HG03064 (cell line): ENCODE measurements around the gene RMI2.
"Not testable (repeated sequence)": the region's sequence is repeated elsewhere in the genome, so short reads cannot be mapped to it uniquely, and the experiment has no call there.

Experiments
- ATAC-seq: cut with Tn5 transposase; IDR thresholded peaks from one replicate; pipeline ENCODE4 v1.9.1; 2021; ENCODE audit warnings: low read depth; ENCODE audit not compliant: unreplicated experiment

Gene RMI2

DNA sequence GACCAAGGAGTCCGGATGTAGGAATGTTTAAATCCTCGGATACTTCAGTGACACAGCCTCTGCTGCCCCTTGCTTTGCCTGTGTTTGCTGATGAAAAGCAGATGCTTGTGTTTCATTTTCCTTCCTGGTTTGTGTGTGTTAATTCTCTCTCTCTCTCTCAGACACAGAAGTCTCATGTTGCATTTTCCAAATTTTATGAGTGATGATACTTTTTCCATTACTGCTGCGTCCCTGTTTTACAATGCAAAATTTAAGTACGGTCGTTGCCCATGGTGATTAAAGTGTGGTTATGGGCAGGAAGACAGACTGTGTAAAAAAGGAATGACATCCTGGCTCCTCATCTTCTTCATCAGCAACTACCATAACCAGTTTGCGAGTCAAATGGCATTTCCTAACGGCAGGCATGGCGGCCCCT is 5.7 kb downstream of the RMI2 start:
- ATAC-seq, result no peak

DNA sequence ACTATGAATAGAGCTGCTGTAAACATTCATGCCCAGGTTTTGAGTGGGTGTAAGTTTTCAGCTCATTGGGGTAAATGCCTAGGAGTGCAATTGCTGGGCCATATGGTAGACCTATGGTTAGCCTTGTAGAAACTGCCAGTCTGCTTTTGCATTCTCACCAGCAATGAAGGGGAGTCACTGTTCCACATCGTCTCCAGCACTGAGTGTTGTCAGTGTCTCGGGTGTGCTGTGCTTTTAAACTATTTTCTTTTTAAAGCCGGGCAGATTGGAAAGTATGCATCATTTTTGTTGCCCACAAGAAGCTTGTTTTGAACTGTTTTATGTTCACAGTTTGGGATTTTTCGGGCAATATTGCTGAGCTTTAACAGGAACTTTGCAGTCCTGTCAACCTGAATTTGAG is 7.9 kb downstream of the RMI2 start:
- ATAC-seq, result no peak

DNA sequence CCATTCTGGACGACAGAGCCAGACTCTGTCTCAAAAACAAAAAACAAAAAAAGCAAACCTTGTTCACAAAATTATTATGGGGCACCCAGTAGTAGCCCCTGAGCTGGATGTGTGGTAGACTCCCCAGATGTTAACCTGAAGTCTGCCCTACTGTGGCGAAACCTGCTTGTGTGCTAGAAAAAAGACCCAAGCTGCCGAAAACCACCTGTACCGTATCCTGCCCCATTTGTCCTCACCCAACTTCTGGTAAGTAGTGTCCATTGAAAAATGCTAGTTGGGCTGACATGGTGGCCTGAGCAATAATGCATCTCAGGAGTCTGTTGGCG is 9.1 kb downstream of the RMI2 start:
- ATAC-seq, result peak; percentile 46

DNA sequence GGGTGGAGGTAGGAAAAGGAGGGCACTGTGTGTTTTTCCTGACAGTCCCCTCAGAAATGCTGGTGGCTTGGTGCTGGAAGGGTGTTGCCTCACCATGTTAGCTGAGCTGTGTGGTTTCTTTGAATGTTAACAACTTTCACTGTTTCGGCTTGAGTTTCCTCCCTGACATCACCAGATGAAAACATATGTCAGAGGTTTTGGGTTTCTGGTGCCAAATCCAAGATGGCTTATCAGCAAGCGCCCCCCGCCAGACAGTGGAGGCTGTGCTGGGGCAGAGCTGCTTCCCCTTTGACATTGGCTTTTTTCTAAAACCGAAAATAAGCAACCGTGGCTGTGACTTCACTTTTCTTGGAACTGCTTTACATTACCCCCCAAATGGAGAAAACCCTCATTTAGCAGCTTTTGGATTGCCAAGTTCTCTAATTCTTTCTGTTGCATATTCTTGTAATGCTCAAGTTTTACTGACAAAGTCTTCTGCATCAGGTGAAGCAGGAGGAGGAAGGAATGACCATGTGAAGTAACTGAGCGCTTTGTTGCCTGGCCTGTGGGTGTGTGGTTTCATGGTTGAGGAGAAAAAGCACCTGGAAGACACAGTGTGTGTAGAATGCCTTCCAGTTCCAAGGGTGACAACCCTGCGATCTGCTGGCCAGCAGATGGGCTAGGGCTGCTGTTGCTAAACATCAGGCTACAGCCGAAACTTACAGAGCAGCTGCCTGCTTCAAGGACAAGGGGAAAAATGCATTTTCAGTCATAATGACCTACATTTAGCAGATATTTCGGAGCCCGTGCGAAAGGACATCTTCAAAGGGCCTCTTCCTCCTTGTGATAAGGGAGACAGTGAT is 9.7 kb downstream of the RMI2 start:
- ATAC-seq, result peak; percentile 66

DNA sequence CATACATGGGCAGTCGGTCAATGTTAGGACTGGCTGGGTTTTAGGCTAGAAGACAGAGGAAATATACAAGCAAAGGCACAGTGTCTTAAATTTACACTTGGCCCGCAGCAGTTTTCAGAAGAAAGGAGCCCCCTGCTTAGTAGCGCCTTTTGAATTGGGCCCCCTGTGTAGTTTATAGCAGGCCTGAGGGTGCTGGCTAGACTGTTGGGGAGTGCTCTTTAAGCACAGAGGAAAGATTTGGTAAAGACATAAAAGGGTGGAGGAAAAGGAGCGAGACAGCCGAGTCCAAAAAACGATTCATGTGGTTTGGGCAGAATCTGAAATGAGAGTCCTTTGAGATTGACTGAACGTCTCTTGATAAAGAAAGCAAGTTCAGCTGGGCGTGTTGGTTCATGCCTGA is 10.6 kb downstream of the RMI2 start:
- no peak for ATAC-seq

DNA sequence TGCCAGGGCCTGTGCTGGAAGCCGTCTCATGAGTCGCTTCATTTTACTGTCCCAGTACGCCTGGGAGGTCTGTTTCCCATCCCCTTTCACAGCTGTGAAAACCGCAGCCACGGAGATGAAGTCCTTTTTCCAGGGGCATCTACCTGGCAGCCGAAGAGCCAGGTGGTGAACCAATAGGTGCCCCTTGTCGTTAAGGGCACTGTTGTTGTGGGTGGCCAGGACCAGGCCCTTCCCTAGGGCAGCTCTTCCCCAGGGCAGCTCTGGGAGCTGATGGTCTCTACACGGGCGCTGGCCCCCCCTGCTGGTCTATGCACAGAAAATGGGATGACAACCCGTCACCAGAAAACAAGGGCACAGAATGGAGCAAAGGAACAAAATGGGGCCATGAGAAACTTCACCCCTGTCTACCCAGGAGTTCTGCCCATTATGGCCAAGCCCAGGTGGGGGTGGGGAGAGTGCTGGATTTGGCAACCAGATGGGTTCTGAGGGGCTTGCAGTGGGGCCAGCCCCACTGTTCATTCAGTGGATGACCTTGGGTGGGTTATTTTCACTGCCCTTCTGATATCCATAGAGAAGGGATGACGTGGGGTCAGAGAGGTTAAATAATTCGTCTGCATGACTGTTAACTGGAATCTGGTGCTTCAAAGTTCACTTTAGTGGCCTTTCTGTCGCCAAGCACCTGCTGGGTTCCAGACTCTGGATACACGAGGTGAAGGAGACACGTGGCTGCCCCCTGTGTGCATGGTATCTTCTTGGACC is 11.5 kb downstream of the RMI2 start:
- no peak for ATAC-seq

DNA sequence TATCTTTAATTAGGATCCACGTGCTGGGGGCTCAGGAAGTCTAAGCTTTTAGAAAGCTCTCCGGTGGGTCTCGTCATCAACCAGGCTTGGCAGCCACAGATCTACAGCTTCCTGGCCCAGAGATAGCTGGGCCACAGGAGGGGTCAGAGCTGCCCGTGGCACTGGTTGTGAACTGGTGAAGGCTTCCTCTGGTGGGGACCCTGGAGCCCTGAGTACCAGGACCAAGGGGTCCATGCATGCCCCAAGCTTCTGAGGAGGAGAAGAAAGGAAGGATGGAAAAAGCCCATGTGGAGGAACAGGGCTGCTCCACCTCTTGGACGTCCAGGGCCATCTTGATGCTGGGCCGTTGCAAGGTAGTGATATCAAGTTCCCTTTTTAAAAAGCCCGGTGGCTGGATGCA is 13.3 kb downstream of the RMI2 start:
- no peak for ATAC-seq

DNA sequence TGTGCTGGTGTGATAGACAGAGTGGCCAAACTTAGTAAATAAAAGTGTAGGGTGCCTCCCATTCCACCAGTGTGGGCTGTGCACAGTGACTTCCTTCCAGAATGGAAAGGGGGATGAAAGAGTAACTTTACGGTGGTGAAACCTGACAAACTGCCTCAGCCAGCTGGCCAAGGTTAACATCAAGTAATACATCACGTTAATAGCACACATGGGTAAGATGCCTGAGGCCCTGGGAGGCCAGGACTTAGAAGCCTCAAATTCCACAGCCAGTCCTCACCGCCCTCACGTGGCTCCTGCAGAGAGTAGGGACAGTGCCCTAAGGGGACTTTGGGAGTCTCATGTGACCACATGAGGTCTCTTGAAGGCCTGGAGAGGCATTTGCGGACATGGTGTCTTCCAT is 14.1 kb downstream of the RMI2 start:
- no peak for ATAC-seq

DNA sequence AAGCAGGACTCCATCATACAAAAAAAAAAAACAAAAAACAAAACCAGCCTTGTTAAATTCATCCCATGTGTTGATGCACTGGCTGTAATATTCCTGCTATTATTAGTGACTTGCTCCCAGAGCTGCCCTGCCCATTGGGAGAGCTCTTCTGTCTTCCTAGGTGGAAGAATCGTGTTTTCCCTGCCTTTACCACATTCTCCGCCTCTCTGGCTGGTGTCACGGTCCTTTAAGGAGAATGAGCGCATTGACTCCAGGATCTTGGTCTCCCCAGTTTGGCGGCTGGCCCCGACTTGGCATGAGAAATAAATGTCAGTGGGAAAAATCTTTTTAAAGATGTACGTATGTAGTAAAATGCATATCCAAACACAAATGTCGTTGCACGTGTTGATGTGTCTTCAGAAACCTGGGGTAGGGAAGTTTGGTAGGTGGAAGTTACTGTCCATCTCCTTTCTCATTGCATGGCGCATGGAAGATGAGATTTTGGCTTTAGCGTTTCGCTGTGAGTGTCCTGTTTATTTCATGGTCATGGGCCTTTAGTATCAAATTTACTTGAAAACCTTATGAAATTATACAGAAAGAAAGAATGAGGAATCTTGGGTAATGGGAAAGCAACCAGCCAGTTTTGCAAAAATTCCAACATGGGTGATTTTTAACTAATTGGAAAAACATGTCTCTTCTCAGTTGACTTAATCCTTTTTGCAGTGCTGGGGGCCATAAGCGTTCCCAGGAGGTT is 15.5 kb downstream of the RMI2 start:
- ATAC-seq, result no peak

DNA sequence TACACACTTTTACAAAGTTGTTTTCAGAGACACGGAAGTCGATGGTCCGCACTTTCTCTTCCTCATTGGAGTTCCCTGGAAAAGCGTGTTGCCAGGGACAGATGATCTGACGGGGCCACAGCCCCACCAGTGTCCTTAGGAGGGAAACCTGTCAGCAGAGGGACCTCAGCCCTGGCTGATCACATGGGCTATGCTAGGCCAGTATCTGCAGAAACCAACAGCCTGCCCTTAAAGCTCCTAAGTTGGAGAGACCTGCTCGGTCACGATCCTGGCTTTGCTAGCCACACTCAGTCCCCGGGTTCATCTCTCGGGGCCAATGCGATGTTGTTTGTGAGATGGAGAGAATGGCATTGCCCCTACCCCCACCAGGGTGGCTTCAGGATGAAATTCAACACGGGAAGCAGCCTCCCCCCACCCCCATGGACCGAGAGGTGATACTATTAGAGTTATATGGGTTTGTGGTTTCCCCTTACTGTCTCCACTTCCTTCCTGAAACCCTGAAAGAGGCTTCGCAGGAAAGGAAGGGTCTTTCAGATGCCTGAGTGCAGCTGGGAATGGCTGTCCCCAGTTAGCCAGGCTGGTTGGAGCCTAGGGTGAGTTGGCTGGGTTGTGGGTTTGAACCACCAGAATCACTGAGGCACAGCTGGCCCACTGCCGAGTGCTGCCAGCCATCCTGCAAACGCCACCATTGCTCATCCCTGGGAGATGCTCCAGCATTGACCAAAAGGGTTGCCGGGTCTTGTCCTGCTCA is 16.6 kb downstream of the RMI2 start:
- no peak for ATAC-seq

DNA sequence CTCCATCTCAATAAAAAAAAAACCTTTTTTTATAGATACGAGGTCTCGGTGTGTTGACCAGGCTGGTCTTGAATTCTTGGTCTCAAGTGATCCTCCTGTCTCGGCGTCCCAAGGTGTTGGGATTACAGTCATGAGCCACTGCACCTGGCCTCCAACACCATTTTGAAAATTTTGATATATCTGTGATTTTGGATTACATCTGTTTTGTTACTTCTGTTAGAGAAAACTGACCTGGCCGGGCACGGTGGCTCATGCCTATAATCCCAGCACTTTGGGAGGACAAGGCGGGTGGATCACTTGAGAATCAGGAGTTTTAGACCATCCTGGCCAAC is 18.6 kb downstream of the RMI2 start:
- ATAC-seq, result no peak

DNA sequence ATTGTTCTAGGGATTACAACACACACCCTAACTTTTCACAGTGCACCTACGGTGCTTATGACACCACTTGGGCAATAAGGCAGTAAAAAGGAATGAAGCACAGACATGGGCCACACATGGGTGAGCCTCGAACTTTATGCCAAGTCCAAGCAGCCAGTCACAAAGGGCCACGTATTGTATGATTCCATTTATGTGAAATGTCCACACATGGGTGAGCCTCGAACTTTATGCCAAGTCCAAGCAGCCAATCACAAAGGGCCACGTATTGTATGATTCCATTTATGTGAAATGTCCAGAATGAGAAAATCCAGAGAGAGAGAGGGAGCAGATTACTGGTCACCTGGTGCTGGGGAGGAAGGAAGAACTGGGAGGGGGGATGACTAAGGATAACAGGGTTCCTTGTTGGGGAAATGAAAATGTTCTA is 22.2 kb downstream of the RMI2 start:
- ATAC-seq, result no peak

DNA sequence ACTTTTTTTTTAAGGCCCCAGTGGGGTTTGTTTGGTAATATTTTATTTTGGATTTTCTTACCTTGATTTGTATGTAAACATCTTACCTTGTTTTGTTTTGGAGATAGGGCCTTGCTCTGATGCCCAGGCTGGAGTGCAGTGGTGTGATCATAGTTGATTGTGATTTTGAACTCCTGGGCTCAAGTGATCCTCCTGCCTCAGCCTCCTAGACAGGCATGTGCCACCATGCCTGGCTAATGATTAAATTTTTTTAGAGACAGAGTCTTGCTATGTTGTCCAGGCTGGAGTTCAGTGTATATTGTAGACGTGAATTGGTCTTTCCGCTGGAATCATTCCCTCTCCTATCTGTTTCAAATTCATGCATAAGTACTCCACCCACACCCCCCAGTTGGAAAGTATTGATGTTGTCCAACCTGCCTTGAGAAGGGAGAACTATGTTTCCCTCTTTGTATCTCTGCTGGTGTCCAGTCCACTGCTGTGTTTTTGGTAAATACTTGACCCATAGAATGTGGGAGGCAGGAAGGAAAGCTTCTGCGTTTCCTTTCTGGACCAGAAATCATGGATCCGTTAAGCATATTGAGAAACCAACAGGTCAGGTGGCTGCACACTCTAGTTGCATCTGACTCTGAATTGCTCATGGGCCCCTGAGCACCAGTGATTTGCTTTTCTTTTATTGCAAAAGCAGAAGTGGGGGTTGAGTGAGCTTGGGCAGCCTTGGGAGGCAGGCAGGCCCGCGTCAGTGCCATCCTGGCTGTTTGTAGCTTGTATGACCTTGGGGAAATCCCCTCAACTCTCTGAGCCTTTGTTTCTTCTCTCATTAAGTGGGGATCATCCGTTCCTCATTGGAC is 25.0 kb downstream of the RMI2 start:
- no peak for ATAC-seq

DNA sequence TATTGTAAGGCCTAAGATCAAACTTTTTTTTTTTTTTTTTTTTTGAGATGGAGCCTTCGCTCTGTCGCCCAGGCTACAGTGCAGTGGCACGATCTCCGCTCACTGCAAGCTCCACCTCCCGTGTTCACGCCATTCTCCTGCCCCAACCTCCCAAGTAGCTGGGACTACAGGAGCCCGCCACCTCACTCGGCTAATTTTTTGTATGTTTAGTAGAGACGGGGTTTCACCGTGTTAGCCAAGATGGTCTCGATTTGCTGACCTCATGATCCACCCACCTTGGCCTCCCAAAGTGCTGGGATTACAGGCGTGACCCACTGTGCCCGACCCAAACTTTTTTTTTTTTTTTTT is 25.6 kb downstream of the RMI2 start:
- ATAC-seq, result not testable (repeated sequence)

DNA sequence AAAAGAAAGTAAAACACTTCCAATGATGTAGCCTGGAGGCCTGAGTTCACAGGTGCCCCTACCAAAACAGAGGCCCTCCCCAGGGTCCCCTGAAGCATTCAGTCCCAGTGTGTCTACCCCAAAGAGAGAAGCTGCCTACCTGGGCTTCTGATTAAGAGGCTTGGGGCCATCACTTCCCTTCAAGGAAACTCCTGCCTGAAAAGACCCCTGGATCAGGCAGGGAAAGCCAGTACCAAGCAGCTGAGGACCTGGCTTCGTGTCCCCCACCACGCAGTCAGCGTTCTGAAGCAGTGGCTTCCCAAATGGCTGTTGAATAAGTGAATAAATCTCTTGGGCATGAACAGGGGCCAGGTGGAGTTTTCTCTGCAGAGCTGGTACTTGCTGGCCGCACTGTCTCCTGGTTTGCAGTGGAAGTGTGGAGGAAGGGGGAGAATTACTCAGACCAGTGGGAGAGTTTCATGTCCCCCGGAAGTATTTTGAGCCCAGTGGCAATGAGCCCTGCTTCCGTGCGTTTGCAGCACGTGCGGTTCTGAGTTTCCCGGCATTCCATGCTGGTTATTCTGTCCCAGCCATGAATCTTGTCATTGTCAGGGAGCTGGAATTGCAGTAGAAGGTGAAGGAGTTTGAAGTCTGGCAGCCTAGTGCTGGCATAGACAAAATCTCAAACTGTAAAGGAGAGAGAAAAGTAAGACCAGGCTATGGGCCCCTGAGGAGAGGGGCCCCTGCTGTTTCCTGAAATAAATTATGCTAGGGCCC is 27.0 kb downstream of the RMI2 start:
- no peak for ATAC-seq

DNA sequence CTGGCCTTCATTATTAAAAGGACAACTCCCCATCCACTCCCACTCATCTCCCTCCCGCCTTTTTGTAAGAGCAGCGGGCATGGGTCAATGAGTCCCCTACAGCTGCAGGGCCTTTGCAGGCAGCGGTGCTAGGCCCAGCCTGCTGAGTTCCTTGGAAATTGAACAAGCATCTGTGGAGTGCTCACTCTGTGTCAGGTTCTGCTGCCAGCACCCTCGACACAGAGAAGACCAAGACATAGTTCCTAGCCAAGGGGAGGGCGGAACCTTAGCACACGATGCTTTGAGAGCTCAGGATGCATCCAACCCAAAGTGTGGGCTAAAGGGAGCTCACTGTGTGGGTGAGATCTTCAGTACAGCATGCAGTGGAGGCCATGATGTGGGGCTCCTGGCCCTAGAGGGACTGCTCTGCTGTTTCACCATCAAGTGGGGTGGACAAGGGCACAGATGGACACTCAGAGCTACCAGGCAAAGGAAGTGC is 27.6 kb downstream of the RMI2 start:
- ATAC-seq, result no peak

DNA sequence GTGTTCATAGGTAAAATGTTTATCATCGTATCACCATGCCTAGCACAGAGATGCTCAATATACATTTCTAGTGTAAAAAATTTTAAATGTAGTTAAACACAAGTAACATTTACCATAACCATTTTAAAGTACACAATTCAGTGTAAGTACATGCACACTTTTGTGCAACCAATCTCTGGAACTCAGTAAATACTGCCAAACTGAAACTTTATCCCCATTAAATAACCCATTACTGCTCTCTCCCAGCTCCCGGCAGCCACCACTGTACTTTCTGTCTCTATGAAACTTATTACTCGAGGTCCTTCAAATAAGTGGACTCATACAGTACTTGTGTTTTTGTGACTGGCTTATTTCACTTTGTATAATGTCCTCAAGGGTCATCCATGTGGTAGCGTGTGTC is 29.0 kb downstream of the RMI2 start:
- ATAC-seq, result no peak

DNA sequence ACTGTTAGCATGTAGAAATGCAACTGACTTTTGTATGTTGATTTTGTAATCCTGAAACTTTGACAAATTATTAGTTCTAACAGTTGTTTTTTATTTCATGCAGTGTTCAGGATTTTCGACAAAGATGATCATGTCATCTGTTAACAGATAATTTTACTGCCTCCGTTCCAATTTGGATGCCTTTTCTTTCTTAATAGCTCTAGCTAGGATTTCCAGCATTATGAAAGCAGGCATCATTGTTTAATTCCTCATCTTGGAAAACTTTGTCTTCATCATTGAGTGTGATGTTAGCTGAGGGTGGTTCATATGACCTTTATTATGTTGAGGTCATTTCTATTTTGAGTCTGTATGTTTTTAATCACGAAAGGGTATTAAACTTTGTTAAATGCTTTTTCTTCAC is 31.9 kb downstream of the RMI2 start:
- no peak for ATAC-seq

DNA sequence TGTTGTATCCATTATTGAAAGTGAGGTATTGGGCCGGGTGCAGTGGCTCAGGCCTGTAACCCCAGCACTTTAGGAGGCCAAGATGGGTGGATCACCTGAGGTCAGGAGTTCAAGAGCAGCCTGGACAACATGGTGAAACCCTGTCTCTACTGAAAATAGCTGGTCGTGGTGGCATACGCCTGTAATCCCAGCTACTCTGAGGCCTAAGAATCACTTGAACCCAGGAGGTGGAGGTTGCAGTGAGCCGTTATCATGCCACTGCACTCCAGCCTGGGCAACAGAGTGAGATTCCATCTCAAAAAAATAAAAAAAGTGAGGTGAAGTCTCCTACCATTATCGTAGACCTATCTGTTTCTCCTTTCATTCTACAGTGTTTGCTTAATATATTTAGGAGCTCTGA is 33.7 kb downstream of the RMI2 start:
- ATAC-seq, result not testable (repeated sequence)
